ENCODE data around the gene S100A10.
A peak's percentile ranks its signal among the peaks of the same experiment; 100 is the strongest.

Gene S100A10

DNA sequence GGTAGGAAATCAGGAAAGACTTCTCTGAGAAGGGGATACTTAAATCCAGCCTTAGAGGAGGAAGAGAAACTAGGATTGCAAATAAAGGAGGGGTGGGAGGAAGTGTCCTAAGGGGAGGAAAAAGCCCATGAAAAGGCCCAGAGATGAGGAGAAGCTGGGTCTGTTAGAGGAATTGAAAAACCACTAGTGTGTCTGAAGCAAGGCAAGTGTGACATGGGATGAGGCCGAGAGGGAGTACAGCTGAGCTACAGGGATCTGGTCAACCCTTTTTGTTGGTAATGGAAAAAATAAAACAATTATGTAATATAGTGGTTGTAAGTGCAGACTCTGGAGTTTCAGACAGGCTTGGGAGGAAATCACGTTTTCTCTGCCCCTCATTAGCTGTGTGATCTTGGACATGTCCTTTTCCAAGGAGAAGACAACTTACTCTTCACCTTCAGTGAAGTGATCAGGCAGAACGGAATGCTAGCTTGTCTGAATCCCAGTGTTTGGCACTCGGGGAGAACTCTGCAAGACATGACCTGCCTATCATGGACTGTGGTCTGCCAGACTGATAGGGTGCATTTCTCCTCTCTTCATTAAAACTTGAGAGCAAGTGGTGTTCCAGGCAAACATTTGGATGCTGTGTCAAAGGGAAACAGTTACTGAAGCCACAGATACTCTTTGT, 7.4 kb upstream of the S100A10 start:
- TF ChIP-seq ZFX (IDR thresholded peaks at IDR 0.05; ENCODE audit: borderline replicate concordance) (no peak), CTCF (IDR thresholded peaks at IDR 0.05) (no peak)
- H3K27ac ChIP-seq, result no peak overlapping the region

DNA sequence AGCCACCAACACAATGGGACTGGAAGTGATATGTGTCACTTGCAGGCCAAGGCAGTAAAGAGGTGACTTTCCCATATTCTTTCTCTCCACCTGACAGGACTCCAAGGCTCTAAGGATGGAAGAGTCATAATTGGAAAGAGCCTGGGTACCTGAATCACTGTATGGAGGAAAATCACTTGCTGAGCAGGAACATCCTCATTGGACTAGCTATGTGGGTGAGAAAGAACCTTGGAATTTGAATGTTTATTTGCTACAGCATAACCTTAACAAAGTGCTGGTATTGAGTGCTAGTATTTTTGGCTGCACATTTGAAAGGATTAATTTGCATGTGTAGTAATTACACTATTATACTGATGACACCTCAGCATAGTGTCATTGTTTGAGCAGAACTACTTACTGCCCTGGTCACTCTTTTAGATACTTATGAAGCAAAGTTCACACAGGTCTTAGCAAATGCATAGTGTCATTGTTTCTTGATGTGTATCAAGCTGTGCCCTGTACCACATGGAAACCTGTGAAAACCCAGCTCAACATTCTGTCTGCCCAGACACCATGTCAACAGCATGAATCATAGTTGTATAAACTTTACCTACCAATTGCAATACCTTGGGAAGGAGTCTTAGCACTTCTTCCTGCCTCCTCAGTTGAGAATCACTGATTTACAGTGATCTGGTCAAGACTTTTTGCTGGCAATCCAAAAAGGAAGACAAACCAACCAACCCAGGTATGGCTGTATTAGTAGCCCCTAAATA, 5.1 kb upstream of the S100A10 start:
- TF ChIP-seq ZFX (IDR thresholded peaks at IDR 0.05; ENCODE audit: borderline replicate concordance), result no peak
- TF ChIP-seq CTCF (IDR thresholded peaks at IDR 0.05), result no peak
- no peak overlapping the region for H3K27ac ChIP-seq

DNA sequence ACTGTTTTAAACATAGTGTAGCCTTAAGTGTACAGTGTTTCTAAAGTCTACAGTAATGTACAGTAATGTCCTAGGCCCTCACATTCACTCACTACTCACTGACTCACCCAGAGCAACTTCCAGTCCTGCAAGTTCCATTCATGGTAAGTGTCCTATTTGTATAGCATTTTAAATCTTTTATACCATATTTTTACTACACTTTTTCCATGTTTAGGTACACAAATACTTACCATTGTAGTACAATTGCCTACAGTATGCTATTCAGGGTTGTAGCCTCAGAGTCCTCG, 3.6 kb upstream of the S100A10 start:
- TF ChIP-seq CTCF (IDR thresholded peaks at IDR 0.05) (no peak), ZFX (IDR thresholded peaks at IDR 0.05; ENCODE audit: borderline replicate concordance) (no peak)
- H3K27ac ChIP-seq, result no peak overlapping the region

GRCh38 chr1:151995774-151996173, 2.1 kb upstream of the S100A10 start:
- TF ChIP-seq CTCF (IDR thresholded peaks at IDR 0.05) (no peak), ZFX (IDR thresholded peaks at IDR 0.05; ENCODE audit: borderline replicate concordance) (no peak)
- peak overlapping the region; percentile 87; the same call in 1 of the 2 replicates for H3K27ac ChIP-seq

DNA sequence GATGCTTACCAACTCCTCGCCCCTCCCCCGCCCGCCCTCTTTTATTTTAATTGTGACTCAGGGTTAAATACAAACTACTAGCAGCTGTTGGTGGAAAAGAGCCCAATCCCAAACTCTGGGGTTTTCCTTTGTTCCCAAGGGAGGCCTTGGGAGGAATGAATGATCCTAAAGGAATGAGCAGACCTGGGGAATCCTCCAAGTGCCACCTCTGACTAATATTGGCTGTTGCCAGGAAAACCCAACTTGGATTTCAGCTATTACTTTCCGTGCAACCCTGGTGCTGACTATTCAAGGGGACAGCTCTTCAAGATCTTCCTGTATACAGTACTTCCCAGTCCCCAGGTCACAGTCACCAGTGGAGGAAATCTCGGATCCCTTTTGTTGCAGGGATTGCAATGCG, 1.3 kb upstream of the S100A10 start:
- H3K27ac ChIP-seq, result peak overlapping the region; percentile 87
- TF ChIP-seq ZFX (IDR thresholded peaks at IDR 0.05; ENCODE audit: borderline replicate concordance) (no peak), CTCF (IDR thresholded peaks at IDR 0.05) (no peak)

- H3K27ac ChIP-seq, result peak overlapping the region; percentile 87
Observed at GRCh38 chr1:151993084-151993733, 450 bp downstream of the S100A10 start.

More at GRCh38 chr1:151993084-151993733, 450 bp downstream of the S100A10 start:
- no peak for TF ChIP-seq ZFX (IDR thresholded peaks at IDR 0.05; ENCODE audit: borderline replicate concordance)
- TF ChIP-seq CTCF (IDR thresholded peaks at IDR 0.05), result no peak
